HG02973 (cell line): ENCODE data around the gene RABL6.
A peak's percentile ranks its signal among the peaks of the same experiment; 100 is the strongest.
"Not testable (repeated sequence)": the region's sequence is repeated elsewhere in the genome, so short reads cannot be mapped to it uniquely, and the experiment has no call there.

Experiments
- ATAC-seq: cut with Tn5 transposase; IDR thresholded peaks from one replicate; pipeline ENCODE4 v1.9.1; 2021; ENCODE audit warnings: moderate library complexity; ENCODE audit not compliant: unreplicated experiment

Gene RABL6

GRCh38 chr9:136793086-136793946 is 14.4 kb upstream of the RABL6 start:
- ATAC-seq: no peak

- ATAC-seq: no peak
Measured at GRCh38 chr9:136794281-136794999, 13.3 kb upstream of the RABL6 start.

GRCh38 chr9:136795000-136795348 is 12.8 kb upstream of the RABL6 start:
- ATAC-seq: no peak

GRCh38 chr9:136796238-136796774 is 11.4 kb upstream of the RABL6 start, which contains the start of gene CCDC183:
Gene CCDC183, plus strand, starts transcription at chr9:136796338. Its CDS starts 60 bp downstream, at chr9:136796398.
- no peak for ATAC-seq

GRCh38 chr9:136796775-136797347 is 10.9 kb upstream of the RABL6 start:
- ATAC-seq: not testable (repeated sequence)

- ATAC-seq: no peak
Measured at GRCh38 chr9:136798708-136799078, 9.1 kb upstream of the RABL6 start.

- ATAC-seq: no peak
Measured at GRCh38 chr9:136799079-136799853, 8.5 kb upstream of the RABL6 start.

- no peak for ATAC-seq
Measured at GRCh38 chr9:136799854-136800657, 7.7 kb upstream of the RABL6 start.

- ATAC-seq: no peak
Measured at GRCh38 chr9:136802321-136802720, 5.4 kb upstream of the RABL6 start.

GRCh38 chr9:136803009-136803550 is 4.7 kb upstream of the RABL6 start:
- ATAC-seq: not testable (repeated sequence)

- no peak for ATAC-seq
Measured at GRCh38 chr9:136803551-136804508, 3.9 kb upstream of the RABL6 start.

- ATAC-seq: no peak
Measured at GRCh38 chr9:136804509-136805206, 3.1 kb upstream of the RABL6 start.

- no peak for ATAC-seq
Measured at GRCh38 chr9:136805207-136805740, 2.5 kb upstream of the RABL6 start.

GRCh38 chr9:136806067-136806466 is 1.7 kb upstream of the RABL6 start:
- ATAC-seq: no peak

GRCh38 chr9:136806631-136807201 is 1.0 kb upstream of the RABL6 start:
- no peak for ATAC-seq

GRCh38 chr9:136808075-136808805 is 492 bp downstream of the RABL6 start:
- peak; percentile 24 for ATAC-seq

- no peak for ATAC-seq
Measured at GRCh38 chr9:136808806-136809158, 1.0 kb downstream of the RABL6 start.
